Measurements from ENCODE around the gene IFFO2.
"Not testable (repeated sequence)": the region's sequence is repeated elsewhere in the genome, so short reads cannot be mapped to it uniquely, and the experiment has no call there.

IFFO2 gene

GRCh38 chr1:18871401-18872070 lies 84.9 kb downstream of the IFFO2 start:
- no peak for DNase-seq

- DNase-seq: no peak
Measured at GRCh38 chr1:18870957-18871356, 85.5 kb downstream of the IFFO2 start.

- DNase-seq: not testable (repeated sequence)
Measured at GRCh38 chr1:18870595-18870865, 85.9 kb downstream of the IFFO2 start.

GRCh38 chr1:18869847-18870594 lies 86.5 kb downstream of the IFFO2 start:
- DNase-seq: no peak

GRCh38 chr1:18868801-18869424 lies 87.6 kb downstream of the IFFO2 start:
- DNase-seq: no peak

- no peak for DNase-seq
Measured at GRCh38 chr1:18868354-18868753, 88.1 kb downstream of the IFFO2 start.

- no peak for DNase-seq
Measured at GRCh38 chr1:18866846-18867245, 89.6 kb downstream of the IFFO2 start.

- DNase-seq: no peak
Measured at GRCh38 chr1:18866314-18866713, 90.2 kb downstream of the IFFO2 start.

GRCh38 chr1:18865176-18865575 lies 91.3 kb downstream of the IFFO2 start:
- DNase-seq: no peak

GRCh38 chr1:18861590-18861989 lies 94.9 kb downstream of the IFFO2 start:
- no peak for DNase-seq

GRCh38 chr1:18861082-18861481 lies 95.4 kb downstream of the IFFO2 start:
- peak; percentile 41 for DNase-seq

GRCh38 chr1:18859560-18859959 lies 96.9 kb downstream of the IFFO2 start, which contains the start of gene TAS1R2:
TSS of gene TAS1R2 (minus strand) at chr1:18859660. CDS start at chr1:18859660, 0 bp downstream.
- DNase-seq: no peak

- no peak for DNase-seq
Measured at GRCh38 chr1:18858070-18858688, 98.3 kb downstream of the IFFO2 start.

- no peak for DNase-seq
Measured at GRCh38 chr1:18856435-18856834, 100.0 kb downstream of the IFFO2 start.

GRCh38 chr1:18855573-18855972 lies 100.9 kb downstream of the IFFO2 start:
- DNase-seq: no peak

GRCh38 chr1:18854331-18855025 lies 102.0 kb downstream of the IFFO2 start:
- no peak for DNase-seq

Data from NCI-H2029 (cell line).